ENCODE measurements around the gene MSMP.

DNA sequence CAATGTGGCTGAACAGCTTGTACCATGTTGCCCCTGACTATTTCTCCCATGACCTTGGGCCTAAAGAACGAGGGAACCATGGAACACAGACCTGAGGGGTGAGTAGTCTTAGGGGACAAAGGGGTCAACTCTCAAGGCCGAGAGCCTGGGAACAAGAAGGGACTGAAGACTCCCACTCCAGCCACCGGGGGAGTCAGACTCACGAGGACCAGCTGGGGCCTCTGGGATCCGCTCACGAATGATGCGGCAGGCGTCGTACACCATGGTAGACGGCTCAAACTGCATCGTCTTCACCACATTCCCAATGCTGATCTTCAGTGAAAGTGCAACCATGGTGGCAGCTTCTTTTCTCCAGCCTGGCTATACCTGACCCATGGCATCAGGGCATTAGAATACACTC, 28.7 kb downstream of the MSMP start:
- TF ChIP-seq, protein P1, sequence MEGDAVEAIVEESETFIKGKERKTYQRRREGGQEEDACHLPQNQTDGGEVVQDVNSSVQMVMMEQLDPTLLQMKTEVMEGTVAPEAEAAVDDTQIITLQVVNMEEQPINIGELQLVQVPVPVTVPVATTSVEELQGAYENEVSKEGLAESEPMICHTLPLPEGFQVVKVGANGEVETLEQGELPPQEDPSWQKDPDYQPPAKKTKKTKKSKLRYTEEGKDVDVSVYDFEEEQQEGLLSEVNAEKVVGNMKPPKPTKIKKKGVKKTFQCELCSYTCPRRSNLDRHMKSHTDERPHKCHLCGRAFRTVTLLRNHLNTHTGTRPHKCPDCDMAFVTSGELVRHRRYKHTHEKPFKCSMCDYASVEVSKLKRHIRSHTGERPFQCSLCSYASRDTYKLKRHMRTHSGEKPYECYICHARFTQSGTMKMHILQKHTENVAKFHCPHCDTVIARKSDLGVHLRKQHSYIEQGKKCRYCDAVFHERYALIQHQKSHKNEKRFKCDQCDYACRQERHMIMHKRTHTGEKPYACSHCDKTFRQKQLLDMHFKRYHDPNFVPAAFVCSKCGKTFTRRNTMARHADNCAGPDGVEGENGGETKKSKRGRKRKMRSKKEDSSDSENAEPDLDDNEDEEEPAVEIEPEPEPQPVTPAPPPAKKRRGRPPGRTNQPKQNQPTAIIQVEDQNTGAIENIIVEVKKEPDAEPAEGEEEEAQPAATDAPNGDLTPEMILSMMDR (conservative IDR thresholded peaks at IDR 0.05) = no peak
- TF ChIP-seq EZH2 (IDR thresholded peaks at IDR 0.05; ENCODE audit: low read depth) = no peak

Data from PC-9 (cell line).